Testis (tissue), 3 donors: Measurements from ENCODE around the gene PXK. TPM values are rescaled to one million over a fixed set of nuclear protein-coding genes. Genes with fewer than 3 reads are reported as not detected.

Experiments used
- DNase-seq: peaks from one replicate; pipeline ENCODE4 v3.0.0-alpha.2; 2019
- H3K27ac ChIP-seq, 2 donors: fragments of 200-600 bp; sonication (generic); one replicate each; pipeline ENCODE4 v1.5.1; 2019
- H3K27me3 ChIP-seq: fragments of 200-600 bp; sonication (generic); one replicate; pipeline ENCODE4 v1.5.1; 2019
- H3K36me3 ChIP-seq: fragments of 200-600 bp; sonication (generic); one replicate; pipeline ENCODE4 v1.5.1; 2017; ENCODE audit warnings: low read depth; ENCODE audit errors: missing control alignments
- H3K4me1 ChIP-seq: fragments of 200-600 bp; sonication (generic); one replicate; pipeline ENCODE4 v1.5.1; 2019
- H3K4me3 ChIP-seq, 2 donors: fragments of 200-600 bp; sonication (generic); one replicate each; pipeline ENCODE4 v1.5.1; 2017 to 2019
- H3K9me3 ChIP-seq: fragments of 200-600 bp; sonication (generic); one replicate; pipeline ENCODE4 v1.5.1; 2017
- POLR2A ChIP-seq: fragments of 450-650 bp; IDR thresholded peaks from one replicate; pipeline ENCODE4 v1.6.1; 2017; ENCODE audit warnings: antibody characterized with exemption, mild to moderate bottlenecking, moderate library complexity
- WGBS, 2 donors: methylation state at CpG; one replicate each; pipeline ENCODE4 v1.1.5; 2018; 5-methylcytosine and 5-hydroxymethylcytosine counted together
- intact Hi-C: fragments of 100-400 bp; cut with DNase I; formaldehyde crosslinking; loops from one replicate; pipeline ENCODE4 v1.15.1; 2023; ENCODE audit warnings: low total_unique reads
- polyA plus RNA-seq: library from polyadenylated mRNA; stranded (reverse); fragments of 350-450 nt; fragmentation: Illumina TruSeq; extraction: RNeasy Lipid Tissue Mini Kit (QIAGEN cat#74804); gene quantifications from one replicate; pipeline ENCODE4 v1.2.3, GENCODE V29; 2014; ENCODE audit warnings: low read depth, low replicate concordance; ENCODE audit not compliant: insufficient read depth
- total RNA-seq, 2 donors: library from RNA; depleted of rRNA; stranded (reverse); fragments of >200 nt; gene quantifications; one replicate each; pipeline ENCODE4 v1.2.3, GENCODE V29; 2016
- TF ChIP-seq, protein P1 (sequence below), 3 experiments: fragments of 450-650 bp in 2 of 3; fragments of 200-600 bp in 1 of 3; sonication (generic) in 1 of 3; IDR thresholded peaks; one replicate each; pipeline ENCODE4 v1.5.1; 2016 to 2019; ENCODE audit warnings: antibody characterized with exemption in 3 of 3, mild to moderate bottlenecking in 2 of 3, moderate library complexity in 1 of 3

Gene PXK
- total and polyA plus RNA-seq, 3 donors from 2014 or later: 28.8 to 31.3 (median 29.3) TPM

DNA sequence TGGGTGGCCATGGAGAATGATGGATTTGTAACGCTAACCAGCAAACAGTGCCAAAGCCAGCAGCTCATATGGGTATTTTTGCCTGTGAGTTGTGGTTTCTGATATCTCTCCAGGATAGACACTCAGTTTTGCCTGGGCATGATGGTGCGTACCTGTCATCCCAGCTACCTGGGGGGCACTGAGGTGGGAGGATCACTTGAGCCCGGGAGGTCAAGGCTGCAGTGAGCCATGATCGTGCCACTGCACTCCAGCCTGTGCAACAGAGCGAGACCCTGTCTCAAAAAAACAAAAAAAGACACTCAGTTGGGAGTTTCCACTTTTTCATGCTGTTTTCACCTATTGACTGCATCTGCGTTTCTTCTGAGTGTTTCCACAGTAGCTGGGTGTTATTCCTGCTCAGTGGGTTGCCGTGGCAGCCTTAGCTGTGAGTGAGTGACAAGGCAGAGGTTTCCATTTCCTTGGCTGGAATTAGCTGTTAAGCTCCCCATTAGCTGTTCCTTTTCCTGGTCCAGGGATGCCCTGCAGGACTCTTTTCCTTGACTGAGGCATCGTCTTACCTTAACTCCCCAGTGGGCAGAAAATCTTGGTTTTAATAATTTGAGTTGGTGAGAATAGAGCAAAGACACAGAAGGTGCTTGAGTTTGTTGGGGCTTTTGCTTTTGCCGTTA is 40.9 kb upstream of the PXK start:
- H3K27ac ChIP-seq: no peak overlapping the region
- H3K4me3 ChIP-seq: no peak overlapping the region
- no peak for DNase-seq
- TF ChIP-seq, protein P1, sequence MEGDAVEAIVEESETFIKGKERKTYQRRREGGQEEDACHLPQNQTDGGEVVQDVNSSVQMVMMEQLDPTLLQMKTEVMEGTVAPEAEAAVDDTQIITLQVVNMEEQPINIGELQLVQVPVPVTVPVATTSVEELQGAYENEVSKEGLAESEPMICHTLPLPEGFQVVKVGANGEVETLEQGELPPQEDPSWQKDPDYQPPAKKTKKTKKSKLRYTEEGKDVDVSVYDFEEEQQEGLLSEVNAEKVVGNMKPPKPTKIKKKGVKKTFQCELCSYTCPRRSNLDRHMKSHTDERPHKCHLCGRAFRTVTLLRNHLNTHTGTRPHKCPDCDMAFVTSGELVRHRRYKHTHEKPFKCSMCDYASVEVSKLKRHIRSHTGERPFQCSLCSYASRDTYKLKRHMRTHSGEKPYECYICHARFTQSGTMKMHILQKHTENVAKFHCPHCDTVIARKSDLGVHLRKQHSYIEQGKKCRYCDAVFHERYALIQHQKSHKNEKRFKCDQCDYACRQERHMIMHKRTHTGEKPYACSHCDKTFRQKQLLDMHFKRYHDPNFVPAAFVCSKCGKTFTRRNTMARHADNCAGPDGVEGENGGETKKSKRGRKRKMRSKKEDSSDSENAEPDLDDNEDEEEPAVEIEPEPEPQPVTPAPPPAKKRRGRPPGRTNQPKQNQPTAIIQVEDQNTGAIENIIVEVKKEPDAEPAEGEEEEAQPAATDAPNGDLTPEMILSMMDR (IDR thresholded peaks at IDR 0.05): no peak
- TF ChIP-seq POLR2A: no peak
- no peaks in the 10 kb centered on the region for H3K36me3 ChIP-seq
- 75 to 79% methylated on average over 8 to 9 of the region's 9 CpGs for WGBS, 2 donors
- H3K27me3 ChIP-seq: no peaks in the 10 kb centered on the region
- no peaks in the 10 kb centered on the region for H3K9me3 ChIP-seq
- peaks cover 9% of the 10 kb centered on the region for H3K4me1 ChIP-seq
- intact Hi-C loops: loop anchor here (10.0 kb wide), 1 partner anchor 57 kb away; the partner anchor contains the start of gene ABHD6

DNA sequence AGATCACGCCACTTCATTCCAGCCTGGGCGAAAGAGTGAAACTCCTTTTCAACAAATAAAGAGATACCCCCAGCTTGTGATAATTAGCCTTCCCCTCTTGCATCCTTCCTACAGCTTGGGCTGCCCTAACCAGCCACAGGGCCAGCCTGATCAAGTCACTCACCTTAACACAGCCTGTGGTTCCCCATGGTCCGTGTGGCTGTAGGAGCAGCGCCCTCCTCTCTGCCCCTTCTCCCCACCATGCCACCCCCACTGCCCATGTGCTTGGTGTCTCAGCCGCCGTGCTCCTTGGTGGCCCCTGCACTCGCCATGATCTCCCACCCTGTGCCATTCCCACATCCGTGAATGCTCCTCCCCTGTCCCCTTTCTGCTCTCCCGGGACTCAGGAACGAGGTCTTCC is 39.8 kb upstream of the PXK start:
- Histone ChIP-seq H3K27ac (no peak overlapping the region), H3K4me1 (peaks cover under 1% of the 10 kb centered on the region), H3K4me3 (no peak overlapping the region), H3K27me3 (no peaks in the 10 kb centered on the region), H3K36me3 (no peaks in the 10 kb centered on the region), H3K9me3 (no peaks in the 10 kb centered on the region)
- 82% methylated on average over 10 of the region's 10 CpGs for WGBS, 2 donors
- no peak for DNase-seq
- intact Hi-C loops: loop anchor here (10.0 kb wide), 1 partner anchor 58 kb away; the partner anchor contains the start of gene ABHD6
- TF ChIP-seq, protein P1 (IDR thresholded peaks at IDR 0.05): no peak
- no peak for TF ChIP-seq POLR2A

DNA sequence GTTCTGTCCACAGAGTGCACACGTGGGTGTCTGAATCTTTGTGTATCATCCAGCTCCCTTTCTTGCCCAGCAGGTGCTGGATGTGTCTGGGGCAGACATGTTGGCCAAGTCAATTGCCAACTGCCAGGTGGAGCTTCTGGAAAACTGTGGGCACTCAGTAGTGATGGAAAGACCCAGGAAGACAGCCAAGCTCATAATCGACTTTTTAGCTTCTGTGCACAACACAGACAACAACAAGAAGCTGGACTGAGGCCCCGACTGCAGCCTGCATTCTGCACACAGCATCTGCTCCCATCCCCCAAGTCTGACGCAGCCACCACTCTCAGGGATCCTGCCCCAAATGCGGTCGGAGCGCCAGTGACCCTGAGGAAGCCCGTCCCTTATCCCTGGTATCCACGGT is 39.2 kb upstream of the PXK start:
- Histone ChIP-seq H3K27ac (no peak overlapping the region), H3K36me3 (no peaks in the 10 kb centered on the region), H3K9me3 (no peaks in the 10 kb centered on the region), H3K4me3 (no peak overlapping the region), H3K4me1 (no peaks in the 10 kb centered on the region), H3K27me3 (no peaks in the 10 kb centered on the region)
- intact Hi-C loops: loop anchor here (10.0 kb wide), 1 partner anchor 59 kb away; the partner anchor contains the start of gene ABHD6
- WGBS, 2 donors: 71 to 74% methylated on average over 9 of the region's 9 CpGs
- no peak for DNase-seq
- TF ChIP-seq, protein P1 (IDR thresholded peaks at IDR 0.05): no peak
- TF ChIP-seq POLR2A: no peak

GRCh38 chr3:58296269-58296668 is 36.4 kb upstream of the PXK start:
- no peak for DNase-seq
- no peaks in the 10 kb centered on the region for H3K4me1 ChIP-seq
- no peak overlapping the region for H3K4me3 ChIP-seq
- TF ChIP-seq, protein P1 (IDR thresholded peaks at IDR 0.05): no peak
- TF ChIP-seq POLR2A: no peak
- H3K9me3 ChIP-seq: no peaks in the 10 kb centered on the region
- H3K27me3 ChIP-seq: no peaks in the 10 kb centered on the region
- H3K36me3 ChIP-seq: no peaks in the 10 kb centered on the region
- no peak overlapping the region for H3K27ac ChIP-seq
- WGBS, 2 donors: 59 to 64% methylated on average over 5 of the region's 5 CpGs
- intact Hi-C loops: loop anchor here (10.0 kb wide), 1 partner anchor 61 kb away; the partner anchor contains the start of gene ABHD6

- no peaks in the 10 kb centered on the region for H3K36me3 ChIP-seq
- no peaks in the 10 kb centered on the region for H3K4me1 ChIP-seq
- WGBS, 2 donors: 52 to 64% methylated on average over 5 to 6 of the region's 6 CpGs
- no peak overlapping the region for H3K27ac ChIP-seq
- H3K4me3 ChIP-seq: no peak overlapping the region
- TF ChIP-seq, protein P1 (IDR thresholded peaks at IDR 0.05): no peak
- no peak for TF ChIP-seq POLR2A
- no peak for DNase-seq
- H3K27me3 ChIP-seq: no peaks in the 10 kb centered on the region
- H3K9me3 ChIP-seq: no peaks in the 10 kb centered on the region
- intact Hi-C loops: loop anchor here (10.0 kb wide), 1 partner anchor 62 kb away; the partner anchor contains the start of gene ABHD6
Measured at GRCh38 chr3:58296843-58297242, 35.8 kb upstream of the PXK start.
